Stimulated activated naive B cell treated with anti-CD40 and anti-IgM and Interleukin-4, amounts not matched to agents 10 μg/mL and 1 μg/mL and 100 μg/mL, for 72 hours (primary cell): ENCODE results near the gene CEBPZOS.
A peak's percentile ranks its signal among the peaks of the same experiment; 100 is the strongest.
"Not testable (repeated sequence)": the region's sequence is repeated elsewhere in the genome, so short reads cannot be mapped to it uniquely, and the experiment has no call there.

Experiments used
- ATAC-seq, 2 donors: fragments of 150-1000 bp; cut with Tn5 transposase; replicated peaks; 2 replicates each; pipeline ENCODE4 v1.10.0; 2021; ENCODE audit warnings: moderate library complexity in 1 of 2
- DNase-seq: peaks from one replicate; pipeline ENCODE4 v3.0.0; 2021
- H3K27ac Mint-ChIP-seq: one replicate; pipeline ENCODE4 v1.8.0; 2022; ENCODE audit warnings: mild to moderate bottlenecking, mixed read lengths
- H3K27me3 Mint-ChIP-seq, 2 donors: one replicate each; pipeline ENCODE4 v1.8.0; 2022; ENCODE audit warnings: mixed read lengths in 2 of 2
- H3K36me3 Mint-ChIP-seq, 2 donors: one replicate each; pipeline ENCODE4 v1.8.0; 2022; ENCODE audit warnings: mixed read lengths in 2 of 2, mild to moderate bottlenecking in 1 of 2
- H3K4me1 Mint-ChIP-seq, 2 donors: one replicate each; pipeline ENCODE4 v1.8.0; 2022; ENCODE audit warnings: mixed read lengths in 2 of 2, mild to moderate bottlenecking in 1 of 2
- H3K4me3 Mint-ChIP-seq, 2 donors: one replicate each; pipeline ENCODE4 v1.8.0; 2022; ENCODE audit warnings: mild to moderate bottlenecking in 2 of 2, mixed read lengths in 2 of 2, moderate library complexity in 1 of 2
- H3K9me3 Mint-ChIP-seq, 2 donors: one replicate each; pipeline ENCODE4 v1.8.0; 2022; ENCODE audit warnings: mixed read lengths in 2 of 2, mild to moderate bottlenecking in 1 of 2

Gene CEBPZOS

GRCh38 chr2:37180006-37180639, 16.2 kb upstream of the CEBPZOS start:
- no peaks in the 10 kb centered on the region for H3K36me3 Mint-ChIP-seq
- H3K27ac Mint-ChIP-seq: no peak overlapping the region
- peaks cover 7 to 25% of the 10 kb centered on the region in 2 donors for H3K27me3 Mint-ChIP-seq
- H3K4me1 Mint-ChIP-seq: peaks cover 0 to 4% of the 10 kb centered on the region in 2 donors
- DNase-seq (no peak), ATAC-seq (no peak)
- H3K4me3 Mint-ChIP-seq: no peak overlapping the region
- H3K9me3 Mint-ChIP-seq: no peaks in the 10 kb centered on the region

GRCh38 chr2:37180640-37181039, 15.7 kb upstream of the CEBPZOS start:
- peaks cover 7 to 25% of the 10 kb centered on the region in 2 donors for H3K27me3 Mint-ChIP-seq
- H3K27ac Mint-ChIP-seq: no peak overlapping the region
- H3K4me3 Mint-ChIP-seq: no peak overlapping the region

GRCh38 chr2:37181726-37182684, 14.3 kb upstream of the CEBPZOS start:
- no peak overlapping the region for H3K4me3 Mint-ChIP-seq
- DNase-seq (no peak), ATAC-seq (no peak)
- H3K27ac Mint-ChIP-seq: no peak overlapping the region
- peaks cover 0 to 4% of the 10 kb centered on the region in 2 donors for H3K4me1 Mint-ChIP-seq
- no peaks in the 10 kb centered on the region for H3K9me3 Mint-ChIP-seq
- H3K27me3 Mint-ChIP-seq: peaks cover 3 to 25% of the 10 kb centered on the region in 2 donors
- H3K36me3 Mint-ChIP-seq: no peaks in the 10 kb centered on the region

More at GRCh38 chr2:37180640-37181039, 15.7 kb upstream of the CEBPZOS start:
- no peaks in the 10 kb centered on the region for H3K9me3 Mint-ChIP-seq
- ATAC-seq (no peak), DNase-seq (no peak)
- peaks cover 0 to 4% of the 10 kb centered on the region in 2 donors for H3K4me1 Mint-ChIP-seq
- H3K36me3 Mint-ChIP-seq: no peaks in the 10 kb centered on the region

- no peak for ATAC-seq
- no peak for DNase-seq
- no peak within 1 kb of the TSS for H3K27ac Mint-ChIP-seq
These were observed 7.7 kb upstream of the CEBPZOS start, which contains the start of gene SULT6B1 for GRCh38 chr2:37188570-37188969. TSS of gene SULT6B1 (minus strand) at chr2:37188670. CDS start at chr2:37188640, 30 bp downstream.

GRCh38 chr2:37189452-37190153, 6.7 kb upstream of the CEBPZOS start:
- Mint-ChIP-seq H3K36me3 (peaks cover 0 to 1% of the 10 kb centered on the region in 2 donors), H3K27me3 (peaks cover 0 to 4% of the 10 kb centered on the region in 2 donors), H3K9me3 (no peaks in the 10 kb centered on the region), H3K4me3 (no peak overlapping the region), H3K27ac (no peak overlapping the region), H3K4me1 (no peaks in the 10 kb centered on the region)
- DNase-seq (no peak), ATAC-seq (no peak)

More at GRCh38 chr2:37188570-37188969, 7.7 kb upstream of the CEBPZOS start, which contains the start of gene SULT6B1:
- Mint-ChIP-seq H3K4me1 (no peaks in the 10 kb centered on the region), H3K36me3 (peaks cover 0 to 1% of the 10 kb centered on the region in 2 donors), H3K27me3 (peaks cover 0 to 7% of the 10 kb centered on the region in 2 donors), H3K4me3 (no peak within 1 kb of the TSS), H3K9me3 (no peaks in the 10 kb centered on the region)

GRCh38 chr2:37190290-37190689, 6.0 kb upstream of the CEBPZOS start:
- DNase-seq (no peak), ATAC-seq (no peak)
- Mint-ChIP-seq H3K36me3 (peaks cover 0 to 1% of the 10 kb centered on the region in 2 donors), H3K27me3 (no peaks in the 10 kb centered on the region), H3K4me1 (no peaks in the 10 kb centered on the region), H3K27ac (no peak overlapping the region), H3K4me3 (no peak overlapping the region), H3K9me3 (no peaks in the 10 kb centered on the region)

- Mint-ChIP-seq H3K9me3 (no peaks in the 10 kb centered on the region), H3K27me3 (no peaks in the 10 kb centered on the region), H3K36me3 (peaks cover 1 to 2% of the 10 kb centered on the region in 2 donors), H3K4me3 (no peak overlapping the region), H3K27ac (no peak overlapping the region), H3K4me1 (no peaks in the 10 kb centered on the region)
- no peak for DNase-seq
- no peak for ATAC-seq
These were observed 5.0 kb upstream of the CEBPZOS start for GRCh38 chr2:37191253-37191652.

- Mint-ChIP-seq H3K4me1 (no peaks in the 10 kb centered on the region), H3K36me3 (peaks cover 4% of the 10 kb centered on the region in 2 donors), H3K27me3 (no peaks in the 10 kb centered on the region), H3K4me3 (no peak overlapping the region), H3K27ac (no peak overlapping the region), H3K9me3 (no peaks in the 10 kb centered on the region)
- DNase-seq: no peak
- no peak for ATAC-seq
These were observed 4.5 kb upstream of the CEBPZOS start for GRCh38 chr2:37191747-37192146.

GRCh38 chr2:37192551-37192950, 3.7 kb upstream of the CEBPZOS start:
- Mint-ChIP-seq H3K27me3 (no peaks in the 10 kb centered on the region), H3K9me3 (no peaks in the 10 kb centered on the region), H3K36me3 (peaks cover 4% of the 10 kb centered on the region in 2 donors), H3K27ac (no peak overlapping the region), H3K4me1 (peaks cover 3 to 7% of the 10 kb centered on the region in 2 donors), H3K4me3 (no peak overlapping the region)
- DNase-seq: no peak
- no peak for ATAC-seq

GRCh38 chr2:37195862-37196319, 405 bp upstream of the CEBPZOS start:
- peaks cover 7 to 10% of the 10 kb centered on the region in 2 donors for H3K36me3 Mint-ChIP-seq
- peak in 1 of 2 donors; percentile 4 for ATAC-seq
- not testable (repeated sequence) for DNase-seq, H3K9me3 Mint-ChIP-seq, H3K27me3 Mint-ChIP-seq
- H3K27ac Mint-ChIP-seq: peak overlapping the region; percentile 96
- peak overlapping the region; percentile 90 to 96 for H3K4me3 Mint-ChIP-seq
- H3K4me1 Mint-ChIP-seq: peaks cover 8 to 20% of the 10 kb centered on the region in 2 donors

GRCh38 chr2:37198681-37199065, 2.4 kb downstream of the CEBPZOS start:
- Mint-ChIP-seq H3K4me3 (no peak overlapping the region), H3K4me1 (peaks cover 9 to 27% of the 10 kb centered on the region in 2 donors), H3K36me3 (peaks cover 18 to 22% of the 10 kb centered on the region in 2 donors), H3K27me3 (no peaks in the 10 kb centered on the region), H3K9me3 (peaks cover 2% of the 10 kb centered on the region in 2 donors), H3K27ac (peak overlapping the region; percentile 37)
- DNase-seq: no peak
- ATAC-seq: no peak

GRCh38 chr2:37201208-37201607, 4.9 kb downstream of the CEBPZOS start:
- H3K4me3 Mint-ChIP-seq: no peak overlapping the region
- ATAC-seq: no peak
- H3K36me3 Mint-ChIP-seq: peaks cover 36 to 45% of the 10 kb centered on the region in 2 donors

GRCh38 chr2:37201766-37202165, 5.5 kb downstream of the CEBPZOS start:
- Mint-ChIP-seq H3K4me3 (no peak overlapping the region), H3K27me3 (no peaks in the 10 kb centered on the region), H3K4me1 (peaks cover 18 to 33% of the 10 kb centered on the region in 2 donors), H3K36me3 (peaks cover 38 to 45% of the 10 kb centered on the region in 2 donors), H3K27ac (no peak overlapping the region), H3K9me3 (peaks cover 4% of the 10 kb centered on the region in 2 donors)
- ATAC-seq: peak in 1 of 2 donors; percentile 41
- DNase-seq: no peak

More at GRCh38 chr2:37201208-37201607, 4.9 kb downstream of the CEBPZOS start:
- H3K9me3 Mint-ChIP-seq: peaks cover 4% of the 10 kb centered on the region in 2 donors
- no peak overlapping the region for H3K27ac Mint-ChIP-seq
- peaks cover 15 to 32% of the 10 kb centered on the region in 2 donors for H3K4me1 Mint-ChIP-seq
- no peak for DNase-seq
- H3K27me3 Mint-ChIP-seq: no peaks in the 10 kb centered on the region

- Mint-ChIP-seq H3K27ac (no peak overlapping the region), H3K36me3 (peaks cover 57 to 65% of the 10 kb centered on the region in 2 donors)
These were observed 7.4 kb downstream of the CEBPZOS start for GRCh38 chr2:37203708-37204107.

More at GRCh38 chr2:37203708-37204107, 7.4 kb downstream of the CEBPZOS start:
- peaks cover 4 to 13% of the 10 kb centered on the region in 2 donors for H3K9me3 Mint-ChIP-seq
- H3K4me3 Mint-ChIP-seq: no peak overlapping the region
- ATAC-seq: no peak
- DNase-seq: no peak
- H3K4me1 Mint-ChIP-seq: peaks cover 13 to 26% of the 10 kb centered on the region in 2 donors
- no peaks in the 10 kb centered on the region for H3K27me3 Mint-ChIP-seq
